K562 (cell line): ENCODE results near the gene ETV7. TPM values are rescaled to one million over a fixed set of nuclear protein-coding genes. Genes with fewer than 3 reads are reported as not detected.

ENCODE experiments used
- FOXJ2 ChIP-seq: fragments of 200-800 bp; sonication (Bioruptor generic); IDR thresholded peaks from 2 replicates; pipeline ENCODE4 v1.6.1; 2016; ENCODE audit warnings: missing genetic modification characterization, missing compliant biosample characterization
- HMGXB4 ChIP-seq: sonication (generic); formaldehyde crosslinking; IDR thresholded peaks from 2 replicates; pipeline ENCODE4 v1.8.1; 2023; ENCODE audit warnings: mild to moderate bottlenecking, missing genetic modification reagents
- NBN ChIP-seq: fragments of 450-650 bp; IDR thresholded peaks from 2 replicates; pipeline ENCODE4 v1.6.1; 2016; ENCODE audit warnings: low read depth, mild to moderate bottlenecking
- NCOR1 ChIP-seq: fragments of 450-650 bp; IDR thresholded peaks from 2 replicates; pipeline ENCODE4 v1.6.1; 2016; ENCODE audit warnings: mild to moderate bottlenecking, moderate library complexity
- RERE ChIP-seq: sonication (generic); formaldehyde crosslinking; IDR thresholded peaks from 2 replicates; pipeline ENCODE4 v1.8.0; 2023; ENCODE audit warnings: missing genetic modification reagents, mild to moderate bottlenecking, borderline replicate concordance
- RREB1 ChIP-seq: fragments of 250-450 bp; sonication (Bioruptor Pico); IDR thresholded peaks from 2 replicates; pipeline ENCODE4 v1.4.0; 2020
- ZNF23 ChIP-seq: fragments of 250-450 bp; sonication (Bioruptor Pico); IDR thresholded peaks from 2 replicates; pipeline ENCODE4 v1.4.0; 2020; ENCODE audit warnings: mild to moderate bottlenecking
- ZNF239 ChIP-seq: fragments of 250-450 bp; sonication (Bioruptor Pico); IDR thresholded peaks from 2 replicates; pipeline ENCODE4 v1.4.0; 2020; ENCODE audit warnings: mild to moderate bottlenecking
- ZNF512 ChIP-seq: IDR thresholded peaks from 2 replicates; pipeline ENCODE4 v1.6.1; 2016; ENCODE audit warnings: missing genetic modification characterization, missing compliant biosample characterization
- ZNF655 ChIP-seq: fragments of 250-450 bp; sonication (Bioruptor Pico); IDR thresholded peaks from 2 replicates; pipeline ENCODE4 v1.5.0; 2021
- polyA plus RNA-seq, 8 experiments: library from polyadenylated mRNA; depleted of rRNA in 4 of 8; stranded (reverse) in 5 of 8; unstranded in 3 of 8; fragments of >200 nt; fragmentation: Nextera tagmentation in 2 of 8; fragmentation: Illumina TruSeq in 1 of 8; extraction: Ambion mirVana in 2 of 8; extraction: Trizol in 1 of 8; gene quantifications; 2 replicates each; pipeline versions ENCODE4 v1.2.1 to v1.2.3, GENCODE V29; 2011 to 2014; ENCODE audit warnings: inconsistent platforms in 1 of 8, missing spikeins in 1 of 8
- total RNA-seq, 7 experiments: library from RNA; depleted of rRNA in 6 of 7; stranded (reverse); fragments of >200 nt in 6 of 7; fragmentation: Illumina TruSeq in 2 of 7; extraction: Trizol in 2 of 7; gene quantifications; 2 replicates each; pipeline versions ENCODE4 v1.2.1 to v1.2.3, GENCODE V29; 2011 to 2021; ENCODE audit warnings: low replicate concordance in 1 of 7

Gene ETV7
- total and polyA plus RNA-seq, 9 of the 15 experiments (the other 6 are each of a cell fraction or from before 2014, with no cell fraction given): 0.07 to 0.22 (median 0.14) TPM; not detected in 3

GRCh38 chr6:36334832-36335459 is 52.5 kb downstream of the ETV7 start (continued):
- no peak for TF ChIP-seq ZNF655
- no peak for TF ChIP-seq ZNF23 (CRISPR knock-in tag)
- no peak; the same call in 1 of the 2 replicates for TF ChIP-seq NBN
- TF ChIP-seq FOXJ2 (tag): peak; percentile 89
- TF ChIP-seq ZNF239 (CRISPR knock-in tag): no peak
- no peak for TF ChIP-seq ZNF512 (tag)
- no peak for TF ChIP-seq RREB1 (CRISPR knock-in tag)
- 0 out of 2 replicates have a peak, but pooled peaks have one; percentile 75 for TF ChIP-seq RERE
- no peak for TF ChIP-seq HMGXB4 (CRISPR knock-in tag)
- no peak for TF ChIP-seq NCOR1
